ENCODE results near the gene RBM33.

The RBM33 gene

GRCh38 chr7:155794196-155794595 lies 149.7 kb downstream of the RBM33 start:
- DNase-seq (no peak), ATAC-seq (ENCODE audit: insufficient read depth, low read depth) (no peak)
- H3K27me3 ChIP-seq (ENCODE audit: insufficient read depth, low read length, poor library complexity) = no peaks in the 10 kb centered on the region
- H2AFZ ChIP-seq (ENCODE audit: low read depth, low read length) = no peak overlapping the region
- peaks cover 2% of the 10 kb centered on the region; the same call in 1 of the 2 replicates for H4K20me1 ChIP-seq (ENCODE audit: insufficient read depth, low read length)
- H3K4me1 ChIP-seq (ENCODE audit: insufficient read depth, low read length) = peaks cover 3% of the 10 kb centered on the region; the same call in 1 of the 2 replicates
- H3K27ac ChIP-seq (ENCODE audit: low read length) = no peak overlapping the region
- no peak for TF ChIP-seq CTCF (IDR thresholded peaks at IDR 0.05; ENCODE audit: borderline replicate concordance, extremely low read depth, low read length, poor library complexity, severe bottlenecking)
- no peak for TF ChIP-seq EZH2 (IDR thresholded peaks at IDR 0.05; ENCODE audit: borderline replicate concordance, low read depth, low read length, severe bottlenecking)
- H3K9ac ChIP-seq (ENCODE audit: low read depth, low read length) = no peak overlapping the region
- no peaks in the 10 kb centered on the region for H3K79me2 ChIP-seq (ENCODE audit: insufficient read depth, low read length)
- no peaks in the 10 kb centered on the region for H3K9me3 ChIP-seq (ENCODE audit: insufficient read depth, low read length, severe bottlenecking)
- no peaks in the 10 kb centered on the region for H3K36me3 ChIP-seq (ENCODE audit: insufficient read depth, low read length)
- H3K4me2 ChIP-seq (ENCODE audit: insufficient read depth, low read length) = no peak overlapping the region
- no peak overlapping the region for H3K4me3 ChIP-seq (ENCODE audit: low read depth in 1 of 2, low read length in 2 of 2)

GRCh38 chr7:155795401-155795800 lies 150.9 kb downstream of the RBM33 start:
- no peaks in the 10 kb centered on the region for H3K27me3 ChIP-seq (ENCODE audit: insufficient read depth, low read length, poor library complexity)
- no peak overlapping the region for H3K27ac ChIP-seq (ENCODE audit: low read length)
- H3K36me3 ChIP-seq (ENCODE audit: insufficient read depth, low read length) = no peaks in the 10 kb centered on the region
- H4K20me1 ChIP-seq (ENCODE audit: insufficient read depth, low read length) = peaks cover 2% of the 10 kb centered on the region; the same call in 1 of the 2 replicates
- no peak overlapping the region for H2AFZ ChIP-seq (ENCODE audit: low read depth, low read length)
- no peaks in the 10 kb centered on the region for H3K9me3 ChIP-seq (ENCODE audit: insufficient read depth, low read length, severe bottlenecking)
- H3K4me3 ChIP-seq (ENCODE audit: low read depth in 1 of 2, low read length in 2 of 2) = no peak overlapping the region
- no peaks in the 10 kb centered on the region for H3K79me2 ChIP-seq (ENCODE audit: insufficient read depth, low read length)
- no peak overlapping the region for H3K4me2 ChIP-seq (ENCODE audit: insufficient read depth, low read length)
- no peak for TF ChIP-seq CTCF (IDR thresholded peaks at IDR 0.05; ENCODE audit: borderline replicate concordance, extremely low read depth, low read length, poor library complexity, severe bottlenecking)
- no peak for TF ChIP-seq EZH2 (IDR thresholded peaks at IDR 0.05; ENCODE audit: borderline replicate concordance, low read depth, low read length, severe bottlenecking)
- DNase-seq = no peak
- H3K9ac ChIP-seq (ENCODE audit: low read depth, low read length) = no peak overlapping the region
- ATAC-seq (ENCODE audit: insufficient read depth, low read depth) = no peak
- H3K4me1 ChIP-seq (ENCODE audit: insufficient read depth, low read length) = peaks cover 3% of the 10 kb centered on the region; the same call in 1 of the 2 replicates

GRCh38 chr7:155795951-155796350 lies 151.5 kb downstream of the RBM33 start:
- H3K4me3 ChIP-seq (ENCODE audit: low read depth in 1 of 2, low read length in 2 of 2) = no peak overlapping the region
- H3K27me3 ChIP-seq (ENCODE audit: insufficient read depth, low read length, poor library complexity) = peaks cover 5% of the 10 kb centered on the region
- H3K4me2 ChIP-seq (ENCODE audit: insufficient read depth, low read length) = no peak overlapping the region
- H3K27ac ChIP-seq (ENCODE audit: low read length) = no peak overlapping the region
- DNase-seq (no peak), ATAC-seq (ENCODE audit: insufficient read depth, low read depth) (no peak)
- peaks cover 3% of the 10 kb centered on the region; the same call in 1 of the 2 replicates for H3K4me1 ChIP-seq (ENCODE audit: insufficient read depth, low read length)
- no peaks in the 10 kb centered on the region for H3K36me3 ChIP-seq (ENCODE audit: insufficient read depth, low read length)
- peaks cover 7% of the 10 kb centered on the region; the same call in 1 of the 2 replicates for H4K20me1 ChIP-seq (ENCODE audit: insufficient read depth, low read length)
- no peak overlapping the region for H3K9ac ChIP-seq (ENCODE audit: low read depth, low read length)
- H3K79me2 ChIP-seq (ENCODE audit: insufficient read depth, low read length) = no peaks in the 10 kb centered on the region
- H2AFZ ChIP-seq (ENCODE audit: low read depth, low read length) = no peak overlapping the region
- H3K9me3 ChIP-seq (ENCODE audit: insufficient read depth, low read length, severe bottlenecking) = no peaks in the 10 kb centered on the region
- TF ChIP-seq EZH2 (IDR thresholded peaks at IDR 0.05; ENCODE audit: borderline replicate concordance, low read depth, low read length, severe bottlenecking) = no peak
- TF ChIP-seq CTCF (IDR thresholded peaks at IDR 0.05; ENCODE audit: borderline replicate concordance, extremely low read depth, low read length, poor library complexity, severe bottlenecking) = no peak
